Stimulated activated CD4-positive, alpha-beta T cell treated with anti-CD3 and anti-CD28 coated beads, Interleukin-12 subunit alpha, Interleukin-12 subunit beta, amount 100 ng/mL, for 24 hours (primary cell): ENCODE measurements around the gene CD86.
"Not testable (repeated sequence)": the region's sequence is repeated elsewhere in the genome, so short reads cannot be mapped to it uniquely, and the experiment has no call there.

Experiments
- DNase-seq, 2 experiments: peaks; one replicate each; pipeline ENCODE4 v3.0.0-alpha.2; 2020; ENCODE audit warnings: low read depth in 2 of 2

The CD86 gene

GRCh38 chr3:122055215-122055614 is at the start of gene CD86:
TSS of gene CD86 (plus strand) at chr3:122055362. CDS start at chr3:122055490, 128 bp downstream.
- DNase-seq: no peak

DNA sequence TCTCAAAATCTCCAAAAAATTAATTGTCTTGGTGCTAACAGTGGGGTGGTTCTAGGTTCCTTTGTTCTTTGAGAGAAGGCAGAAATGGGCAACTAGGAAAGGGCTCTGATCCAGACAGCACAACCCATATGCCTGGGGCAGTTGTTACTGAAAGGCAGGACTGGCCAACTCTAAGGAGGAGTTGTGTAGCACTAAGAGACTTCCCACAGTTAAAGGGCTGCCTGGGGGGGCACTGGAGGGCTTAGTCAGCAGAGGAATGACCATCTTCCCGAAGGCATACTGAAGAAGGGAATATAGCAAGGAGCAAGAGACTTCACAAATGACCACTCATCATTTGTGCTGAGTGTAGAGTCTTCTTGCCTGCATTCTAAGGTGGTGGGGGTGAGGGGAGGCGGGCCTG is 48.9 kb upstream of the CD86 start:
- DNase-seq: no peak

DNA sequence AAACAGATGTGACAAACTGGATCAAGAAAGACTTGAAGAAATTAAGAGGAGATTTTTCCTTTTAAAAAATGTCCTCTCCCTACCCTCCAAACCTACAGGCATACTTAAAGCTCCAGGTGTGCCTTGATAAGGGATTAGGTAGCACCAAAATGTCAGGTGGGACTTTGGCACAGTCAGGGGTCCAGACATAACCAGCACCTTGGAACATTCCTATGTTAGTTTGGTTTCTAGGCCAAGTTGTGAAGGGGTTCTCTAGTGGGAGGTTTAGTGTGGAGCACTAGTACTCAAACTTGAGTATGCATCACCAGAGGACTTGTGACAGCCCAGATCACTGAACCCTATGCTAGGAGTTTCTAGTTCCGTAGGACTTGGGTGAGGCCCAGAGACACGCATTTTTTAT is 47.0 kb upstream of the CD86 start:
- no peak for DNase-seq

DNA sequence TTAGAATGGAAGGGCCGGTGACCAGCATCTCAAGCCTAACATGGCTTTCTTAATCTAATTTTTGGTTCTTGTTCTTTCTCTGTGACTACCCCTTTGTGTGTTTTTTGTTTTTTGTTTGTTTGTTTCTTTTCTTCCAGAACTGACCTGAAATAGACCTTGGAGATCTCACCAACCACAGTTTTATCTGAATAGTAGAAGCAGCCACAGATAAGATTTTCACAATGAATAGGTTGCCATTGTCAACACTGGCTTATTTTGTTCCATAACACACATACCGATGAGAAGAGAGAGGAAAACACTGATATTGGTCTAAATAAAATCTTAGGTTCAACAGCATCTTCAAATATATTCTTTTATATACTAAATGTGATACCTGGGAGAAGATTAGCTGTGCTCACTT is 44.7 kb upstream of the CD86 start:
- no peak for DNase-seq

DNA sequence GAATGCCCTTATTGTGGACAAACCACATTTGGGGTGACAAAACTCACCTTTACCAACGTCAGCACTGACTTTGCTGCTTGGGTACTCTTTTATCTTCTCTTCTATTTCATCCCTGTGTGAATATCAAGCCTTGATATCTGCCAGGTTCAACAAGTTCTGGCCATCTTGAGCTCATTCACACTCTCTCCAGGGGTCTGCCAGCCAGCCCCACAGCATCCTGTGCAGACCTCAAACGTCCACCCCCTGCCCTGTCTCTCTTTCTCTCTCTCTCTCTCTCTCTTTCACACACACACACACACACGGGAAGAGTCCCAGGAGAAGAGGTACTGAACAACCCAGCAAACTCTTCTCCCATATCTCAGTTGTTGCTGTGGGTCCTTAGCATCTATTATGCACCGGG is 43.8 kb upstream of the CD86 start:
- DNase-seq: no peak

- DNase-seq: no peak
Observed at GRCh38 chr3:122012821-122013220, 42.3 kb upstream of the CD86 start.

GRCh38 chr3:122013448-122013925 is 41.7 kb upstream of the CD86 start:
- no peak for DNase-seq

- DNase-seq: no peak
Observed at GRCh38 chr3:122014741-122015140, 40.4 kb upstream of the CD86 start.

GRCh38 chr3:122019493-122019892 is 35.7 kb upstream of the CD86 start:
- DNase-seq: no peak

- no peak for DNase-seq
Observed at GRCh38 chr3:122021037-122021436, 34.1 kb upstream of the CD86 start.

- DNase-seq: no peak
Observed at GRCh38 chr3:122021811-122022401, 33.3 kb upstream of the CD86 start, which contains the start of gene ILDR1. TSS of gene ILDR1 (minus strand) at chr3:122022247. CDS start at chr3:122022077, 170 bp downstream.

- no peak for DNase-seq
Observed at GRCh38 chr3:122023335-122023910, 31.7 kb upstream of the CD86 start.

- DNase-seq: no peak
Observed at GRCh38 chr3:122024800-122025199, 30.4 kb upstream of the CD86 start.

- no peak for DNase-seq
Observed at GRCh38 chr3:122025296-122025695, 29.9 kb upstream of the CD86 start.

GRCh38 chr3:122030381-122031122 is 24.6 kb upstream of the CD86 start:
- DNase-seq: no peak

GRCh38 chr3:122031123-122031468 is 24.1 kb upstream of the CD86 start:
- DNase-seq: no peak

GRCh38 chr3:122032531-122032930 is 22.6 kb upstream of the CD86 start:
- no peak for DNase-seq

DNA sequence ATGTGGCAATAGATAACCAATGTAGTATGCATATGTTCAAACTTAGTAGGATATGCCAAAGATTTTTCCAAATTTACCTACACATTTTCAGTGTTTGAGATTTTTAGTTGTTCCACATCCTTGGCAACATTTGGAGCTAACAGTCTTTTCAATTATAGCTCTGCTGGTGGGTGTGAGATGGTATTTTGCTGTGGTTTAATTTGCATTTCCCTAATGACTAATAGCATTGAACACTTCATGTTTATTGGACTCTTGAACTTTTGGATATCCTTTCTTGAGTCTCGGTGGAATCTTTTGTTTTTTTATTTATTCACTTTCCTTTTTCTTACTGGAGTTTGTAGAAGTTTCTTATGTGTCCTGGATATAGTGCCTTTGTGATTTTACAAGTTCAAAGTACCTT is 22.1 kb upstream of the CD86 start:
- DNase-seq: no peak

DNA sequence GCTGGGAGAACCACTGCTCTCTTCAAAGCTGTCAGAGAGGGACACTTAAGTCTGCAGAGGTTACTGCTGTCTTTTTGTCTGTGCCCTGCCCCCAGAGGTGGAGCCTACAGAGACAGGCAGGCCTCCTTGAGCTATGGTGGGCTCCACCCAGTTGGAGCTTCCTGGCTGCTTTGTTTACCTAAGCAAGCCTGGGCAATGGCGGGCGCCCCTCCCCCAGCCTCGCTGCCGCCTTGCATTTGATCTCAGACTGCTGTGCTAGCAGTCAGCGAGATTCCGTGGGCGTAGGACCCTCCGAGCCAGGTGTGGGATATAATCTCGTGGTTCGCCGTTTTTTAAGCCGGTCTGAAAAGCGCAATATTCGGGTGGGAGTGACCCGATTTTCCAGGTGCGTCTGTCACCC is 7.9 kb upstream of the CD86 start:
- not testable (repeated sequence) for DNase-seq

DNA sequence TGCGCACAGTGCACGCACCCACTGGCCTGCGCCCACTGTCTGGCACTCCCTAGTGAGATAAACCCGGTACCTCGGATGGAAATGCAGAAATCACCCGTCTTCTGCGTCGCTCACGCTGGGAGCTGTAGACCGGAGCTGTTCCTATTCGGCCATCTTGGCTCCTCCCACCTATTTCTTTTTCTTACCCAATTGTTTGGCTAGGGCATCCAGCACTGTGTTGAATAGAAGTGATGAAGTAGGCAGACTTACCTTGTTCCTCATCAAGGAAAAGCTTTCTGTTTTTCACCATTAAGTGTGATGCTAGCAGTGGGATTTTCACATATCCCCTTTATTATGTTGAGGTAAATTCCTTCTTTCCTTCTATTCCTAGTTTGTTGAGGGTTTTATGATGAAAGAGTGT is 7.4 kb upstream of the CD86 start:
- not testable (repeated sequence) for DNase-seq

DNA sequence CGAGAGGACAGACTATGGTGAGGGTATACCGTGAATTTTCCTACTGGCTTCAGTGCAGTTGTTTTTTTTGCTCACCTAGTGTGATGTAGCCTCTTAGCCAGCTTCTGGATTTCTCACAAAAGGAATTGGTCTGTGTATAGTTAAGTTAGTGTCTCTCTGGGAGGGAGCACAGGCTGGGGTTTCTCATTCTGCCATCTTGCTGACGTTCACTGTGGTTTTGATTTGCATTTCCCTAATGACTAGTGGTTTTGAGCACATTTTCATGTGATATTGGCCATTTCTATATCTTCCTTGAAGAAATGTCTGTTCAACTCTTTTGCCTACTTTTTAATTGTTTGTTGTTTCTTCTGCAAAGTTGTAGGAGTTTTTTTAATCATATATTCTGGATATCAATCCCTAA is 2.2 kb upstream of the CD86 start:
- no peak for DNase-seq

DNA sequence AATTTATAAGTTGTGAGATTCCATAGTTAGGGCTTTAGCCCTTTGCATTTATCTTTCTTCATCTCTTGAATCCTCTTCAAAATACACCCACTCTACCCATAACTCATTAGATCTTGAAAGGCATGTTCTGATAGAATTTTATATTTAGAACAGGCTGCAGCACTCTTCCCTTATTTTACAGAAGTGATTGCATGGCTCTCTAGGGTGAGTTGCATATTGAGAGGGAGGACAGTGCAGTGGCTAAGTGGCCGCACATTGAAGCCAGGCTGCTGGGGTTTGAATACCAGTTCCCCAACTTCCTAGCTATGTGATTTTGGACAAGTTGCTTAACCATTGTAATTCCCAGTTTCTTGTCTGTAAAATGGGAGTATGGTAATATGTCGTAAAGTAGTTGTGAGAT is 2.5 kb downstream of the CD86 start:
- no peak for DNase-seq

DNA sequence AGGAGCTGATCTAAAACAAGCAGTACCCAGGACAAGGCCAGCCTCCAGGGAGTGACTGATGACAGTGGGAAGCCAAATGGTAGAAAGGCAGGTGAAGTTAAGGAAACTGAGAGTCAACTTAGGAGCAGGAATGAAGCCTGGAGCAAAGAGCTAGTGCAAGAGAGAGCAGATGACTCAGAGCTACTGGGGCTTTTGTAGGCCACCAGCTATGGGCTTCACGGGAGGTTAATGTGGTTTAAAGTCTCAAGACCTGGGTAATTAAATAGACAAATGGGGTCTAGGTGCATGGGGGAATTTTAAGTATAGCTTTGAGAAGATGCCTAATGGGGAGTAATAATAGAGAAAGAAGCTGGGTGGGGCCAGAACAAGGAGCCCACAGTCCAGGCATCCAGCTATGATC is 3.1 kb downstream of the CD86 start:
- no peak for DNase-seq
